Umbilical cord (tissue), 2 donors: ENCODE results near the gene UCP2. TPM values are rescaled to one million over a fixed set of nuclear protein-coding genes. Genes with fewer than 3 reads are reported as not detected.
A peak's percentile ranks its signal among the peaks of the same experiment; 100 is the strongest.
"Not testable (repeated sequence)": the region's sequence is repeated elsewhere in the genome, so short reads cannot be mapped to it uniquely, and the experiment has no call there.

ENCODE experiments used
- DNase-seq: peaks from one replicate; pipeline ENCODE4 v3.0.0-alpha.2; 2015; ENCODE audit warnings: low spot score
- total RNA-seq: library from RNA; depleted of rRNA; stranded (reverse); fragments of >200 nt; gene quantifications from one replicate; pipeline ENCODE4 v1.2.3, GENCODE V29; 2014; ENCODE audit warnings: low replicate concordance; ENCODE audit not compliant: insufficient read depth

Gene UCP2
- total RNA-seq, 1 donor from 2014 or later: 3.1 TPM

DNA sequence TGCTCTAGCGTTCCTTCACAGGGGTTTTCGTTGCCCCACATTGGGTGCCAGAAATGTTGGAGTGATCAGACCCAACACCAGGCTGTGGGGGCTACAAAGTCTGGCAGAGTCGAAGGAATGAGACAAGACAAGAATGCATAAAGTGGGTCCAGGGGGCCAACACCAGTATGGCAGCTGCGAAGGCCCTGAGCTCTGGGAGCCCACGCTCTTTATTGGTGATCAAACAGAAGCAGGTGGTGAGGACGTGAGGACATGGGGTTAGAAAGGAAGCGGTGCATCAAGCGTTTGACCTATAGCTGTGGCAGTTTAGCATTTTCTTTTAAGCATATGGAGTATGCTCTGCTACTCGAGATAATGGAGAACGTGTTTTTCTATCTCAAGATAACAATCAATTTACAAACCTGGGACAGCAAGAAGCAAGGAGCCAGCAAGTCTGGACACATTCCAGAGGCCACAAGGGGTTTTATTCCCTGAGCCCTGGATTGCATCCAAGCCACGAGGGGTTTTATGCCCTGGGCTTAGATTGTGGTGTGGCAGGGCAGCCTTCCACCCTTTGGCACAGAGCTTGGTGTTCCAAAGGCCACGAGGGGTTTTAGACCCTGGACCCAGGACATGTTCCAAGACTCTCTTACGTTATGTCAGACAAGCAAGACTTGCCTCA is 35.7 kb downstream of the UCP2 start:
- no peak for DNase-seq

DNA sequence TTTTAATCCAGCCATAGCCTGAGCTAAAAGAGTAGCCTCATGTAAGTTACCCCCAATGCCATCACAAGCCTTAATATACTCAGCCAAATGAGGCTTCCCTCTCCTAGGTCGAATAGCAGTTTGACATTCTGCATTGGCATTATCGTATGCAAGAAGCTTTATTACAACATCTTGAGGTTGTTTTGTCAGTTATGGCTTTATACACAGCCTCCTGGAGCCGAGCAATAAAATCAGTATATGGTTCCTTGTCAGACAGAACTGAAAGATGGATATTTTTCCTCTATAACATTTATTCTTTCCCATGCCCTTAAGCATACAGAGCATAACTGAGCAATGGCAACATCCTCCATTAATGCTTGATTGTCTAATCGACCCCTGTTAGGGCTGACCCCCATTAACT is 37.2 kb downstream of the UCP2 start:
- DNase-seq: no peak

DNA sequence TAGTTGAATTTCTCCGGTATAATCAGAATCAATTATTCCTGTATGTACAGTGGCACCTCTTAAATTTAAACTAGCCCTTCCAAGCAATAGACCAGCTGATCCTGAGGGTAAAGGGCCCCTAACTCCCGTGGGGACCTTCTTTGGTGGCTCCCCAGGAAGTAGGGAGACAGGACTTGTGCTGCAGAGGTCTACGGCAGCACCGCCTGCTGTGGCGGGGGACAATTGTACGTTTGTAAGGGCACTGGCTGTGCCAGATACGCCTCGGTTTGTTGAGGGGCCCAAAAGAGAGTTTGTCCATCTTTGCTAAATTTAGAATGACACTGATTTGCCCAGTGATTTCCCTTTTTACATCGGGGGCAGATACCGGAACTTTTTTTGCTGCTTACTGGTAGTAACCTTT is 37.7 kb downstream of the UCP2 start:
- no peak for DNase-seq

DNA sequence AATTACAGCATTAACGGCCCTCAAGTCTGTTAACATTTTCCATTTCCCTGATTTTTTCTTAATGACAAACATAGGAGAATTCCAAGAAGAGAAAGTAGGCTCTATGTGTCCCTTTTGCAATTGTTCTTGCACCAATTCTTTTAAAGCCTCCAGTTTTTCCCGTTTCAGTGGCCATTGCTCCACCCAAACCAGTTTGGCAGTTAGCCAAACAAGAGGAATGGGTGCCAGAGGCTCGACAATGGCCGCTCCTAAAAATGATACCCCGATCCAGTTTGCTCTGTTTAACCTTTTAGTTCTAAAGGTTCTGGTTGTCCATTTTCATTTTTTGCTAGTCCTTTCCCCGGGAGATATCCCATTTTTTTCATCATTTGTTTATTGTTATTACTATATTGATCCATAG is 38.6 kb downstream of the UCP2 start:
- no peak for DNase-seq

DNA sequence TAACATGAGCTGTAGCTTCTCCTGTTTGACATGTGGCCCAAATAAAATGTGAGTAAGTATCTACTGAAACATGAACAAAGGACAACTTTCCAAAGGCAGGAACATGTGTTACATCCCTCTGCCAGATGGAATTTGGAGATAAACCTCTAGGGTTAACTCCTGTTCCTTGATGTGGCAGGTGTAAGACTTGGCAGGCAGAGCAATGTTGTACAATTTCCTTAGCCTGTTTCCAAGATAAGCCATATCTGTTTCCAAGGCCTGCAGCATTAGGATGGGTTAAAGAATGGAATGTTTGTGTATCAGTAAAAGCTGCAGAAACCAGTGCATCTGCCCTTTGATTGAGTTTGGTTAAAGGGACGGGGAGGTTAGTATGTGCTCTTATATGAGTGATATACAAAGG is 40.6 kb downstream of the UCP2 start:
- DNase-seq: peak; percentile 20

DNA sequence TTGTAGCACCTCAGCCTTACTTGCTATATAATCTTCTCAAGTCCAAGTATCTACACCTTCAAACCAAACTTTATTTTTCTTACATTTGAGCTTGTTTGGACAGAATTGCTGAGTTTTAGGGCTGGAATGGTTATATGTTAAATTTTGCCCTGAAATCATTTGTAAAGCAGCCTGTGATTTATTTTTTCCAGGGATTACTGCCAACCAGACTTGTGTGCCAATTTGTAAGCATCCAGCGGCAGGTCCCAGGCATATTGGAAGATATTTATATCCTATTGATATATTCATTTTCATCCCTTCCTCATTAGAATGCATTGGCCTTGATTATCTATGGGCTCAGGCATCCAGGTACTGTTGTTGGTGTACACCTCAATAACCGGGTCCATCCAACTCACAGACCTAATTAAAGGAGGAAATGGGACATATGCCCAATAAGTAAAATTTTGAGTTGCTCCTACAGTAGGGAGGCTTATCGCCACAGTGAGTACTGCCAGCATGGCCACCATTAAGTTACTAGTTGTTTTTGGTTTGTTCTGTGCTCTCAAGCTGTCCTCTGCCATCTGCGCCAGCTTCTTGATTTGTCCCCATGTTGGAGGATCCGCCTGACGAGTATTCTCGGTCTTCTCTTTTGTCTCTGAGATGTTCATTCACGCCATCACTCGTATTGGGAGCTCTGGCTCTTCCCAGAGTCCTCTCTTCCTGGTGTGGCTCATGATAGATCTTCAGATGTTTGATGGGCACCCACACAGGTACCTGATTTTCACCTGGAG is 41.7 kb downstream of the UCP2 start:
- DNase-seq: no peak

DNA sequence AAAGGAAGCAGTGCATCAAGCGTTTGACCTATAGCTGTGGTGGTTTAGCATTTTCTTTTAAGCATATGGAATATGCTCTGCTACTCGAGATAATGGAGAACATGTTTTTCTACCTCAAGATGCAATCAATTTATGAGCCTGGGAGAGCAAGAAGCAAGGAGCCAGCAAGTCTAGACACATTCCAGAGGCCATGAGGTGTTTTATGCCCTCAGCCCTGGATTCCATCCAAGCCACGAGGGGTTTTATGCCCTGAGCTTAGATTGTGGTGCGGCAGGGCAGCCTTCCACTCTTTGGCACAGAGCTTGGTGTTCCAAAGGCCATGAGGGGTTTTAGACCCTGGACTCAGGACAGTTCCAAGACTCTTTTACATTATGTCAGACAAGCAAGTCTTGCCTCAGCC is 43.5 kb downstream of the UCP2 start:
- no peak for DNase-seq

DNA sequence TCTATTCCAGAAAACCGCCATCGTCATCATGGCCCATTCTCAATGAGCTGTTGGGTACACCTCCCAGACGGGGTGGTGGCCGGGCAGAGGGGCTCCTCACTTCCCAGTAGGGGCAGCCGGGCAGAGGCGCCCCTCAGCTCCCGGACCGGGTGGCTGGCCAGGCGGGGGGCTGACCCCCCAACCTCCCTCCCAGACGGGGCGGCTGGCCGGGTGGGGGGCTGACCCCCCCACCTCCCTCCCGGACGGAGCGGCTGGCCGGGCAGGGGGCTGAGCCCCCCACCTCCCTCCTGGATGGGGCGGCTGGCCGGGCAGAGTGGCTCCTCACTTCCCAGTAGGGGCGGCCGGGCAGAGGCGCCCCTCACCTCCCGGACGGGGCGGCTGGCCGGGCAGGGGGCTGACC is 46.6 kb downstream of the UCP2 start:
- not testable (repeated sequence) for DNase-seq

DNA sequence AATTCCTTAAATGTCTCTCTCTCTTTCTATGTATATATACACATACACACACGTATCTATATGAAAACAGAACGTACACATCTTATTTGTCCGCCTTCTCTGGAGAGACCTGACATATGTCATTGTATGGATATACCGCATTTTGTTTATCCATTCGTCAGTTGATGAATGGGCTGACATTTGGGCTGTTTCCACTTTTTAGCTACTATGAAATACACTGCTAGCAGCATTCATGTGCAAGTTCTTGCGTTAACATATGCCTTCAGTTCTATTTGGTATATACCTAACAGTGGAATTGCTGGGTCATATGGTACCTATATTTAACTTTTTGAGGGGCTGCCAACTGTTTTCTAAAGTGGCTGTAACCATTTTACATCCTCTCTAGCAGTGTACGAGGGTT is 49.9 kb downstream of the UCP2 start:
- DNase-seq: no peak

DNA sequence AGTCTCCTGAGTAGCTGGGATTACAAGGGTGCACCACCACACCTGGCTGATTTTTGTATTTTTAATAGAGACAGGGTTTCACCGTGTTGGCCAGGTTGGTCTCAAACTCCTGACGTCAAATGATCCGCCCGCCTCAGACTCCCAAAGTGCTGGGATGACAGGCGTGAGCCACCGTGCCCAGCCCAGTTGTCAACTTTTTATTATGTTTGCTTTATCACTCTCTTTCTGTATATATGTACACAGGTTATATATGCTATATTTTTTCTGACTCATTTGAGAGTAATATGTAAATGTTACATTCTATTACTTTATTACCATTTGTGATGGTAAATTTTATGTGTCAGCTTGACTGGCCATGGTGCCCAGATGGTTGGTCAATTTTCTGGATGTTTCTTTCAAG is 50.7 kb downstream of the UCP2 start:
- no peak for DNase-seq

DNA sequence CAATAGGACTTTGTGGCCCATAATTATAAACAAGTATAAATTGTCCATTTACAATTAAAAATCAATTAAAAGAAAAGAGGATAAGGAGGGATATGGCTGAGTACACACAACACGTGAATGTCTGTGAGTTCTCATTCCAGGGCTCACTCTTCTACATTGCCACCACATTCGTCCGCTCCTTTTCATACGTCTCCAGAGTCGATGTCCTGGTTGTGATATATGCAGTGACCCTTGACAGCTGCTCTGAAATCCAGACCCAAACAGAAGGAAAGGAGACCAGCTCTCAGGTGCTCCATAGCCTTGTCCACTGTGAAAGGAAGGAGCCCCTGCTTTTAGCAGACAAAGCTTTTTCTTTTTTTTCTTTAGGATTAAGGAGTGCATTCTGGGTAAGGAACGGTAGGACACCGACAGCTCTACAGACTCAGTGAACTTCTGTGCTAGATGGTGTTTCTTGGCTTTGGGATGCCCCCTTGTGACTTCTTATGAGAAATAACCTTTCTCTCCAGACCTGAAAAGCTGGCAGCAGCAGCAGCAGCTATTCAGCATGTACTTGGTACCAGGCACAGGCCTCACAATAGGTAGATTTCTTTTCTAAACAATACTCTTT is 51.5 kb downstream of the UCP2 start:
- peak; percentile 70 for DNase-seq

DNA sequence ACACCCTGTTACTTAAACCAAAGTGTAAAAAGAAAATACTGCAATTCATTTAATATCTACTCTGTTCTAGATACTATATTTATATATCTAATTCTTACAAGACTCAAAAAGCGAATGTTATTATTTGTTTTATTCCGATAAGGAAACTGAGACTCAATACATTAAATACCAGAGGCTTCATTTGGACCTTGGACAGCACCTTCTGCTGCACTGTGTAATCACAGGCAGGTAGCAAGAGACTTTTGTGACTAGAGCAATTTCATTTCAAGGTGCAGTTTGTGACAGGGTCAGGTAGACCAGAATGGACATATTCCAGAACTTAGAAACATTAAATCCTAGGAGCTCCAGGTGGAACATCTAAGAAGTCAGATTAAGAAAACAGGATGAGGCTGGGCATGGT is 53.3 kb downstream of the UCP2 start:
- DNase-seq: no peak

Other genes with a start within 250 kb of the UCP2 start
- gene RAB6A, start 221.8 kb downstream of the UCP2 start, total RNA-seq: 73.4 TPM
- 22.1 TPM for gene MRPL48, start 195.0 kb downstream of the UCP2 start, total RNA-seq
- gene COA4, start 106.0 kb downstream of the UCP2 start, total RNA-seq: 35.6 TPM
- 12.5 TPM for gene PAAF1, start 105.8 kb downstream of the UCP2 start, total RNA-seq
- 3.6 TPM for gene DNAJB13, start 31.8 kb downstream of the UCP2 start, total RNA-seq
- 0.24 TPM for gene UCP3, start 26.2 kb upstream of the UCP2 start, total RNA-seq
- 19.7 TPM for gene C2CD3, start 188.2 kb upstream of the UCP2 start, total RNA-seq
- gene PPME1, start 188.4 kb upstream of the UCP2 start, total RNA-seq: 62.6 TPM